K562 (cell line): ENCODE data around the gene CREB3L4. TPM values are rescaled to one million over a fixed set of nuclear protein-coding genes. Genes with fewer than 3 reads are reported as not detected.
A peak's percentile ranks its signal among the peaks of the same experiment; 100 is the strongest.

ENCODE experiments used
- FOSL1 ChIP-seq: fragments of 200-800 bp; sonication (Bioruptor generic); conservative IDR thresholded peaks from 2 replicates; pipeline ENCODE4 v1.6.1; 2016; ENCODE audit warnings: missing genetic modification characterization, missing compliant biosample characterization
- GTF2F1 ChIP-seq: IDR thresholded peaks from 2 replicates; pipeline ENCODE4 v1.6.1; 2011; ENCODE audit warnings: low read depth, low read length, improper control_type of control experiment
- HDAC1 ChIP-seq, 2 experiments: fragments of 450-650 bp; IDR thresholded peaks; 2 replicates each; pipeline ENCODE4 v1.6.1; 2016 to 2017; ENCODE audit warnings: inconsistent platforms in 1 of 2, mild to moderate bottlenecking in 1 of 2, moderate library complexity in 1 of 2
- KDM5B ChIP-seq: fragments of 200-600 bp; sonication (generic); IDR thresholded peaks from 2 replicates; pipeline ENCODE4 v1.6.1; 2012; ENCODE audit warnings: low read depth, mild to moderate bottlenecking, moderate library complexity, low read length, control low read depth, inconsistent platforms; ENCODE audit not compliant: insufficient replicate concordance
- KLF16 ChIP-seq: IDR thresholded peaks from 2 replicates; pipeline ENCODE4 v1.6.1; 2016; ENCODE audit warnings: antibody characterized with exemption
- MAZ ChIP-seq, 2 experiments: fragments of 450-650 bp in 1 of 2; sonication (generic) in 1 of 2; formaldehyde crosslinking; IDR thresholded peaks in 1 of 2; conservative IDR thresholded peaks in 1 of 2; 2 replicates each; pipeline versions ENCODE4 v1.4.0 to v1.5.0; 2020; ENCODE audit warnings: mild to moderate bottlenecking in 1 of 2, missing genetic modification reagents in 1 of 2
- NR2C2 ChIP-seq, 2 experiments: fragments of 200-800 bp in 1 of 2; sonication (Bioruptor generic) in 1 of 2; sonication (generic) in 1 of 2; formaldehyde crosslinking in 1 of 2; IDR thresholded peaks; 2 replicates each; pipeline versions ENCODE4 v1.6.1 to v1.8.0; 2016 to 2022; ENCODE audit warnings: mild to moderate bottlenecking in 1 of 2, missing compliant biosample characterization in 1 of 2, missing genetic modification characterization in 1 of 2, missing genetic modification reagents in 1 of 2
- PHB ChIP-seq: fragments of 250-450 bp; sonication (Bioruptor Pico); IDR thresholded peaks from 2 replicates; pipeline ENCODE4 v1.5.0; 2021
- SPI1 ChIP-seq: IDR thresholded peaks from 2 replicates; pipeline ENCODE4 v1.6.1; 2011; ENCODE audit warnings: low read depth, low read length, control low read depth, borderline replicate concordance
- ZNF444 ChIP-seq: fragments of 250-450 bp; sonication (Bioruptor Pico); IDR thresholded peaks from 2 replicates; pipeline ENCODE4 v1.4.0; 2020; ENCODE audit warnings: mild to moderate bottlenecking, moderate library complexity
- polyA plus RNA-seq, 8 experiments: library from polyadenylated mRNA; depleted of rRNA in 4 of 8; stranded (reverse) in 5 of 8; unstranded in 3 of 8; fragments of >200 nt; fragmentation: Nextera tagmentation in 2 of 8; fragmentation: Illumina TruSeq in 1 of 8; extraction: Ambion mirVana in 2 of 8; extraction: Trizol in 1 of 8; gene quantifications; 2 replicates each; pipeline versions ENCODE4 v1.2.1 to v1.2.3, GENCODE V29; 2011 to 2014; ENCODE audit warnings: inconsistent platforms in 1 of 8, missing spikeins in 1 of 8
- total RNA-seq, 7 experiments: library from RNA; depleted of rRNA in 6 of 7; stranded (reverse); fragments of >200 nt in 6 of 7; fragmentation: Illumina TruSeq in 2 of 7; extraction: Trizol in 2 of 7; gene quantifications; 2 replicates each; pipeline versions ENCODE4 v1.2.1 to v1.2.3, GENCODE V29; 2011 to 2021; ENCODE audit warnings: low replicate concordance in 1 of 7
- TF ChIP-seq, protein P1 (sequence below): fragments of 450-650 bp; conservative IDR thresholded peaks from 2 replicates; pipeline ENCODE4 v1.6.1; 2016; ENCODE audit warnings: missing genetic modification characterization, low read depth, mild to moderate bottlenecking, missing compliant biosample characterization, moderate library complexity
- TF ChIP-seq, protein P2 (sequence below): fragments of 250-450 bp; sonication (Bioruptor Pico); IDR thresholded peaks from 2 replicates; pipeline ENCODE4 v1.4.0; 2020
- TF ChIP-seq, protein P3 (sequence below): sonication (generic); formaldehyde crosslinking; IDR thresholded peaks from 2 replicates; pipeline ENCODE4 v1.8.1; 2022; ENCODE audit warnings: missing genetic modification reagents
- TF ChIP-seq, protein P4 (sequence below): fragments of 200-800 bp; sonication (Bioruptor generic); IDR thresholded peaks from 2 replicates; pipeline ENCODE4 v1.6.1; 2017; ENCODE audit warnings: missing genetic modification characterization, missing compliant biosample characterization
- TF ChIP-seq, protein P5 (sequence below): fragments of 450-650 bp; IDR thresholded peaks from 2 replicates; pipeline ENCODE4 v1.6.1; 2016

The CREB3L4 gene
- total and polyA plus RNA-seq, 9 of the 15 experiments (the other 6 are each of a cell fraction or from before 2014, with no cell fraction given) = 9.9 to 18.6 (median 13.9) TPM

DNA sequence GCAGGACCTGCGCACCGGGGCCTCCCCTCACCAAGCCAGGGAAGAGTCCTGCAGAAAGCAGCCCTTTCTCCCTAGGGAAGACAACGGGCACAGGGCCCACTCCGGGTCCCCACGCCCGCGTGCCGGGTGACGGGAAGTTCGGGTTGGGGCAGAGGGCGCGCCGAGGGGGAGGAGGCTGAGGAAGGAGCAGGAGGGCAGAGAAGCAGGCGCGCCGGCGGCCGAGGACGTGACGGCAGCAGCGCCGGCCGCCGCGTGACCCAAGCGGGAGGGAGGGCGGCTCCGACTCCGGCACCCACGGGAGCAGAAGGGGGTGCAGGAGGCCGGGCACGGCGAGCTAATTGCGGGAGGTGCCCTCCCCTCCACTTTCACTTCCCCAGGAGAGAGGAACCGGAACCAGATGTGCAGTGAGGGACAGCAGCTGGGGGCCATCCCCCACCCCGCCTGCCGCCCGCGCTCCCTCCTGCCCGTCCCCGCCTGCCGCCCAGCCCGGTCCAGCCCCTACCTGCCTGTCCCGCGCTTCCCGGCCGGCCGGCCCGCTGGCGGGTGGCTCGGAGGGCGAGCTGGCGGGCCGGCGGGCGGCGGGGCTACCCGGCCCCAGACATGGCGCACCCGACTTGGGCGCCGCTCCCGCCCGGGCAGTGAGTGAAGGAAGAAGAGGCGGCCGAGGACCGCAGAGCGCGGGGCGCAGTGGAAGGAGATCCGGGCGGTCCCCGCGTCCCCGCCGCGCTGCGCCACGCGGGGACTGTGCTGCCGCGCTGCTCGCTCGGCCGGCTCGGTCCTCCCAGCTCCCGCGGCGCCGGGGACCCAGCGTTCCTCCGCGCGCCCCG, 21.7 kb upstream of the CREB3L4 start (continued):
- TF ChIP-seq KDM5B = peak; percentile 45
- TF ChIP-seq SPI1 = peak; percentile 76
- TF ChIP-seq KLF16 = no peak
- TF ChIP-seq HDAC1 (IDR thresholded peaks at IDR 0.05) = peak in 1 of 2 experiments; percentile 80; a peak in 2 of 4 replicates
- TF ChIP-seq, protein P1, sequence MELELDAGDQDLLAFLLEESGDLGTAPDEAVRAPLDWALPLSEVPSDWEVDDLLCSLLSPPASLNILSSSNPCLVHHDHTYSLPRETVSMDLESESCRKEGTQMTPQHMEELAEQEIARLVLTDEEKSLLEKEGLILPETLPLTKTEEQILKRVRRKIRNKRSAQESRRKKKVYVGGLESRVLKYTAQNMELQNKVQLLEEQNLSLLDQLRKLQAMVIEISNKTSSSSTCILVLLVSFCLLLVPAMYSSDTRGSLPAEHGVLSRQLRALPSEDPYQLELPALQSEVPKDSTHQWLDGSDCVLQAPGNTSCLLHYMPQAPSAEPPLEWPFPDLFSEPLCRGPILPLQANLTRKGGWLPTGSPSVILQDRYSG (tag) = no peak
- TF ChIP-seq, protein P2, sequence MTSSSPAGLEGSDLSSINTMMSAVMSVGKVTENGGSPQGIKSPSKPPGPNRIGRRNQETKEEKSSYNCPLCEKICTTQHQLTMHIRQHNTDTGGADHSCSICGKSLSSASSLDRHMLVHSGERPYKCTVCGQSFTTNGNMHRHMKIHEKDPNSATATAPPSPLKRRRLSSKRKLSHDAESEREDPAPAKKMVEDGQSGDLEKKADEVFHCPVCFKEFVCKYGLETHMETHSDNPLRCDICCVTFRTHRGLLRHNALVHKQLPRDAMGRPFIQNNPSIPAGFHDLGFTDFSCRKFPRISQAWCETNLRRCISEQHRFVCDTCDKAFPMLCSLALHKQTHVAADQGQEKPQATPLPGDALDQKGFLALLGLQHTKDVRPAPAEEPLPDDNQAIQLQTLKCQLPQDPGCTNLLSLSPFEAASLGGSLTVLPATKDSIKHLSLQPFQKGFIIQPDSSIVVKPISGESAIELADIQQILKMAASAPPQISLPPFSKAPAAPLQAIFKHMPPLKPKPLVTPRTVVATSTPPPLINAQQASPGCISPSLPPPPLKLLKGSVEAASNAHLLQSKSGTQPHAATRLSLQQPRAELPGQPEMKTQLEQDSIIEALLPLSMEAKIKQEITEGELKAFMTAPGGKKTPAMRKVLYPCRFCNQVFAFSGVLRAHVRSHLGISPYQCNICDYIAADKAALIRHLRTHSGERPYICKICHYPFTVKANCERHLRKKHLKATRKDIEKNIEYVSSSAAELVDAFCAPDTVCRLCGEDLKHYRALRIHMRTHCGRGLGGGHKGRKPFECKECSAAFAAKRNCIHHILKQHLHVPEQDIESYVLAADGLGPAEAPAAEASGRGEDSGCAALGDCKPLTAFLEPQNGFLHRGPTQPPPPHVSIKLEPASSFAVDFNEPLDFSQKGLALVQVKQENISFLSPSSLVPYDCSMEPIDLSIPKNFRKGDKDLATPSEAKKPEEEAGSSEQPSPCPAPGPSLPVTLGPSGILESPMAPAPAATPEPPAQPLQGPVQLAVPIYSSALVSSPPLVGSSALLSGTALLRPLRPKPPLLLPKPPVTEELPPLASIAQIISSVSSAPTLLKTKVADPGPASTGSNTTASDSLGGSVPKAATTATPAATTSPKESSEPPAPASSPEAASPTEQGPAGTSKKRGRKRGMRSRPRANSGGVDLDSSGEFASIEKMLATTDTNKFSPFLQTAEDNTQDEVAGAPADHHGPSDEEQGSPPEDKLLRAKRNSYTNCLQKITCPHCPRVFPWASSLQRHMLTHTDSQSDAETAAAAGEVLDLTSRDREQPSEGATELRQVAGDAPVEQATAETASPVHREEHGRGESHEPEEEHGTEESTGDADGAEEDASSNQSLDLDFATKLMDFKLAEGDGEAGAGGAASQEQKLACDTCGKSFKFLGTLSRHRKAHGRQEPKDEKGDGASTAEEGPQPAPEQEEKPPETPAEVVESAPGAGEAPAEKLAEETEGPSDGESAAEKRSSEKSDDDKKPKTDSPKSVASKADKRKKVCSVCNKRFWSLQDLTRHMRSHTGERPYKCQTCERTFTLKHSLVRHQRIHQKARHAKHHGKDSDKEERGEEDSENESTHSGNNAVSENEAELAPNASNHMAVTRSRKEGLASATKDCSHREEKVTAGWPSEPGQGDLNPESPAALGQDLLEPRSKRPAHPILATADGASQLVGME (CRISPR knock-in tag) = no peak
- no peak for TF ChIP-seq ZNF444 (CRISPR knock-in tag)
- TF ChIP-seq, protein P3, sequence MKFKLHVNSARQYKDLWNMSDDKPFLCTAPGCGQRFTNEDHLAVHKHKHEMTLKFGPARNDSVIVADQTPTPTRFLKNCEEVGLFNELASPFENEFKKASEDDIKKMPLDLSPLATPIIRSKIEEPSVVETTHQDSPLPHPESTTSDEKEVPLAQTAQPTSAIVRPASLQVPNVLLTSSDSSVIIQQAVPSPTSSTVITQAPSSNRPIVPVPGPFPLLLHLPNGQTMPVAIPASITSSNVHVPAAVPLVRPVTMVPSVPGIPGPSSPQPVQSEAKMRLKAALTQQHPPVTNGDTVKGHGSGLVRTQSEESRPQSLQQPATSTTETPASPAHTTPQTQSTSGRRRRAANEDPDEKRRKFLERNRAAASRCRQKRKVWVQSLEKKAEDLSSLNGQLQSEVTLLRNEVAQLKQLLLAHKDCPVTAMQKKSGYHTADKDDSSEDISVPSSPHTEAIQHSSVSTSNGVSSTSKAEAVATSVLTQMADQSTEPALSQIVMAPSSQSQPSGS (CRISPR knock-in tag) = no peak
- peak; percentile 58 to 68 for TF ChIP-seq MAZ (CRISPR knock-in tag; conservative IDR thresholded peaks at IDR 0.05 in 1 of 2, IDR thresholded peaks at IDR 0.05 in 1 of 2)
- TF ChIP-seq, protein P4, sequence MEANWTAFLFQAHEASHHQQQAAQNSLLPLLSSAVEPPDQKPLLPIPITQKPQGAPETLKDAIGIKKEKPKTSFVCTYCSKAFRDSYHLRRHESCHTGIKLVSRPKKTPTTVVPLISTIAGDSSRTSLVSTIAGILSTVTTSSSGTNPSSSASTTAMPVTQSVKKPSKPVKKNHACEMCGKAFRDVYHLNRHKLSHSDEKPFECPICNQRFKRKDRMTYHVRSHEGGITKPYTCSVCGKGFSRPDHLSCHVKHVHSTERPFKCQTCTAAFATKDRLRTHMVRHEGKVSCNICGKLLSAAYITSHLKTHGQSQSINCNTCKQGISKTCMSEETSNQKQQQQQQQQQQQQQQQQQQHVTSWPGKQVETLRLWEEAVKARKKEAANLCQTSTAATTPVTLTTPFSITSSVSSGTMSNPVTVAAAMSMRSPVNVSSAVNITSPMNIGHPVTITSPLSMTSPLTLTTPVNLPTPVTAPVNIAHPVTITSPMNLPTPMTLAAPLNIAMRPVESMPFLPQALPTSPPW = peak; percentile 87
- TF ChIP-seq NR2C2 (CRISPR knock-in tag; IDR thresholded peaks at IDR 0.05) = peak; percentile 74; the same call in 1 of the 2 replicates
- no peak; the same call in 1 of the 2 replicates for TF ChIP-seq NR2C2 (tag; IDR thresholded peaks at IDR 0.05)
- TF ChIP-seq PHB (CRISPR knock-in tag) = peak; percentile 79; the same call in 1 of the 2 replicates
- TF ChIP-seq, protein P5, sequence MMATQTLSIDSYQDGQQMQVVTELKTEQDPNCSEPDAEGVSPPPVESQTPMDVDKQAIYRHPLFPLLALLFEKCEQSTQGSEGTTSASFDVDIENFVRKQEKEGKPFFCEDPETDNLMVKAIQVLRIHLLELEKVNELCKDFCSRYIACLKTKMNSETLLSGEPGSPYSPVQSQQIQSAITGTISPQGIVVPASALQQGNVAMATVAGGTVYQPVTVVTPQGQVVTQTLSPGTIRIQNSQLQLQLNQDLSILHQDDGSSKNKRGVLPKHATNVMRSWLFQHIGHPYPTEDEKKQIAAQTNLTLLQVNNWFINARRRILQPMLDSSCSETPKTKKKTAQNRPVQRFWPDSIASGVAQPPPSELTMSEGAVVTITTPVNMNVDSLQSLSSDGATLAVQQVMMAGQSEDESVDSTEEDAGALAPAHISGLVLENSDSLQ = peak; percentile 47
- TF ChIP-seq FOSL1 (tag) = peak; percentile 51
- no peak for TF ChIP-seq GTF2F1
